HUDEP-2 (cell line): ENCODE measurements around the gene NTM.

ENCODE experiments used
- DNase-seq, 76 experiments: peaks; one replicate each; lab custom pipeline; 2025; ENCODE audit not compliant: unreplicated experiment in 76 of 76; lab: John Stamatoyannopoulos, UW

NTM gene

DNA sequence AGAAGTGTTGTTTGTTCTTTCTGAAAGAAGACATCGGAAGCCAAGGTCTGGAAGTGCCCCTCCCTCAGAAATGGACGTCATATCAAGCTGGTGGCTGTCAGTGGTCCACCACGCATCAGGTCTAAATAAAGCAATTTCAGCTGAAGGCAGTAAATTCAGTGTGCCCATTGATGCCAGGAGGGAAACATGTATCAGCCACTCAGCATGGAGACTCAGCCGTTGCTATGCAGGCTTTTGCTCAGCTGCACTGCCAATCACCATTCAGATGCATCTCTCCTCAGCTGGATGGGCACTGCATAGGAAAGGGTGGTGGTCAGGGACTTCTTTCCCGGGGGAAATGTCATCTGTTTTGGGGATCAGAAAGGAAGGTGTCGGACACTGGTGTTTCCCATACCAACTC, 878.2 kb downstream of the NTM start:
- no peak for DNase-seq

DNA sequence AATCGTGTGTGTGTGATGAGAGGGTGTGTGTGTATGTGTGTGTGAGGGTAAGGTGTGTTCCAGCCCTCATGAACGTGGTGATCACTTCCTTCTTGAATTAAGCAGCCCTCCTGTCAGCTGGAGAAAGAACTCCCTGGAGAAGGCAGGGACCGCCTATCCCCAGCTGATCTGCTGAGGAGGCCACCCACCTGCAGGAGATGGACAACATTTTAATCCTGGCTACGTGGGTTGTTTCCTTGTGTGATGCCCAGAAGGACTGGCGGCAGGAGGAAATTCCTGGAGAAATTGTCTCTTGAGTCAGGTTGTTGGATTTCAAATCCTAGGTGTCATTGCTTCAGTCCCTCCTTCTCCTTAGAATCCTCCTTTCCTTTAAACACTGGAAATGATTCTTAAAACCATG, 878.8 kb downstream of the NTM start:
- no peak for DNase-seq

DNA sequence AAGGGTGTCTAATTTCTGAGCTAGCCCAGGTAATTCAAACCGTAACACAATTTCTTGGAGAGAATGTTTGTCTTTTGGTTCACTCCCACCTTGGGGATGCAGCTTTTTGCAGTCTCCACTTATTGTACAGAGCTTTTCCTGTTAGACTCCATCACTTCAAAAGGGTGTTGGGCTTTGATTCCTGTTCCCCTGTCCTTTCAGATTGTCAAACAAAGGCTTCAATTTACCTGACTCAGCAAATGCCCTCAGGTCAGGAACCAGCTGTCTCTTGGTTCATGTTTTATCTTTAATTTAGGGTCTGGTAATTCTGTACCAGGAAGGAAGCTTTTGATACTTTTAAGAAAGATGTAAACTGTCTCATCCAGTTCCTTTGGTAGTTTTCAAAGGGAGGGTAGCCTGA, 880.6 kb downstream of the NTM start:
- no peak for DNase-seq

DNA sequence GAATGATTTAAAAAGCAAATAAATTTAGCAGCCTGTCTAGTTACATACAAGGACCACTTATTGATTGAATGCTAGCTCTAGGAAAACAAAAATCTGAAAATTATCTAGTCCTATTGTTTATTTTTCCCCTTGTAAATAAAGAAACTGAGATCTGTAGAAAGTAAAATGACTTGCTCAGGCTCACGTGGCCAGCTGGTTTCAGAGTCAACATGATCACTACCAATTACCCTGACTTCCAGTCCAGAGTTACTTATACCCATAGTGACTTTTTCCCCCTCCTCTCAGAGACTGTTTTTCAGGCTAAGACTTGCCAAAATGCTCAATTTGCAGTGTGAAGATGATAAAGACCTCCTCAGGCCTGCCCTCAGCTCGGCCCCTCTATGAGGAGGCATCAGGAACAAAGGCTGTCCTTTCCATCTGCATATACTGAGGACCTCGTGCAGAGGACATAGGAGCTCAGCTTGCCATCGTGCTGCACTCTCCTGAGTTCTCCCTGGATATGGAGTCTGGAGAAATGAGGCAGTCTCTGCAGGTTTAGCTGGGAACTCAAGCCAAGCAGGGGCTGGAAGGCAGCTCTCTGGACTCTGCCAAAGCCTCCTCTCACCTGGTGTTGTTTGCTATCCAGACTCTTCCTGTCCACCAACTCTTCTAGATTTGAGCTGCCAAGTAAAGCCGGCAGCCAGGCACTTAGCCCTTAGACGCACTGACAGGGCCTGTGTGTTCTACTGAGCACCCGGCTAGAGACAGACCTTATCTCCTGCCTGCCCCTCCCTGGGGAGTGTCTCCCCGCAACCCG, 883.3 kb downstream of the NTM start:
- DNase-seq = no peak

DNA sequence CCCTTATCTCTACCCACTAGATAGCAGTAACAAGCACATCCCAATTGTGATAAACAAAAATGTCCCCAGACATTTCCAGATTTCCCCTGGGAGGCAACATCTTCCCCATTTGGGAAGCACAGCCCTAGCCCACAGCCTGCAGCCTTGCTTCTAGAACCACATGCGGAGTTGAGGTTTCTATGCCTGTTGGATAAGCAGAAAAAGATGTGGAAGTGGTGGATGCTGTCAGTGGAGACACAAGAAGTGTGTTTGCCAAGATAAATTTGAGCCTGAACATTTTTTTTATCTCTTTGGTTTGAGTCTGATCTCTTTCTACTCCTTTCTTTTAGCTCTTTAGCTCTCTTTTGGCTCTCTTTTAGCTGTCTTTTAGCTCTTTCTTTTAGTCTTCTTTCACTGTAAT, 884.5 kb downstream of the NTM start:
- DNase-seq = no peak

DNA sequence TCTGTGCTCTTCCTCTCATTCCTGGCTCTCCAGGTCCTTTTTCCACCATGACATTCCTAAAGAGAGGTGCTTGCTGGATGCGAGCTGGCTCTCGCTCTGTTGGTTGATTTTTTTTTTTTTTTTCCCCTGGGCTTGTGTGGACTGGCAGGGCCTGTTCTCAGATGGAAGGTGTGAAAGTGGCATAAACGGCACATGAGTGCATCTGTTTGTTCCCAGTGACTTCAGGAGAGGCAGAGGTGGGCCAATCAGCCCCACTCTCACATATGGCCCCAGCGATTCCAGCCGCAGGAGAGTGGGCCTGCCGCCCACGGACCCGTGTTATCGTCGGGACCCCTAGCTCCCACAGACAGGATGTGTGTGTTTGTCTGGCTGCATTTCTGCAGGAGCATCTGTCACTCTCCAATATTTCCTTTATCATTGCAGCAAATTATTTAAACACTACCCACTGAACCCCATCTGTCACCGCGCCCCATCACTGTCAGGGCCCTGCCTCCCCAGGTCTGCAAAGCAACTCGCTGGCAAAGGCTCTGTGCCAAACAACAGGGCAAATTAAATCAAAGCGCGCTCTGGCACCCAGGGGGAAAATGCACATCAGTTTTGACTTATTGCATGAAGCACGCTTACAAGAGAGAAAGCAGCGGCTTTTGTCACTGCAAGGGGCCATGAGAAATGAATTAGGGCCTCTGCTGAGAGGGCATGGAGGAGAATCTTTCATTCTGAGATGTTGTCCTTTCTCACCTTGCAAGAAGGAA, 886.3 kb downstream of the NTM start:
- no peak for DNase-seq

DNA sequence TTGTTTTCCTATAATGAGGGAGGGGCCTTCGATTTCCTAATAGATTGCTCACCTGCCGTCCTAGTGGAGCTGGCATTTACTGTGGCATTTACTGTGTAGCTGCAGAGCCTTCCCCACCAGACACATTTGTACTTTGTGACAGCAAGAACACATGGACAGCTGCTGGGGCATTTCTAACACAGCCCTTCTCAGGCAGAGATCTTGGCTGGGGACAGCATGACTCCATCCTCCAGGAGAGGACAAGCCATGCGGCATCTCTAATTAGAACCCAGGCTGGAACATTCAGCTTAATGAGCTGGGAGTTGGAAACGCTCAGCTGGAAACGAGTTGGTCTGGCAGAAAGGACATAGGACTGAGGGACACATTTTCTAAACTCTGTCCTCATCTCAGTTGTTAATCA, 887.5 kb downstream of the NTM start:
- no peak for DNase-seq

DNA sequence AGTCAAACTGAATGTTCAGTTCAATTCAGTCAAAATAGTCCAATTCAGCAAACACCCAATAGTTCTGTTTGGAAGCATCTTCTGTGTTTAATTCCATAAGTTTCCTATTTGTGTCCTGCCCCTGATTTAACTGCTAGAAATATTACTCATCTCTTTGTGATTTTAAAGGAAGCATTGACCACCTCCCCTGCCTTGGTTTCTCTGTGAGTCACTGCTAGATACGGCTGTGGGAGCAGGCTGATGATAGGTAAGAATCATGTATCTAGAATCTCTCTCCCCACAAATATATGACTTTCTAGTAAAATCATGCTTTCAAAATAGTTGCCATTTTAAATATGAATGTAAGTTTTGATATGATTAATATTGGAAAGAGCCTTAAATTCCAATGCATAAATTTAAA, 888.5 kb downstream of the NTM start:
- no peak for DNase-seq

DNA sequence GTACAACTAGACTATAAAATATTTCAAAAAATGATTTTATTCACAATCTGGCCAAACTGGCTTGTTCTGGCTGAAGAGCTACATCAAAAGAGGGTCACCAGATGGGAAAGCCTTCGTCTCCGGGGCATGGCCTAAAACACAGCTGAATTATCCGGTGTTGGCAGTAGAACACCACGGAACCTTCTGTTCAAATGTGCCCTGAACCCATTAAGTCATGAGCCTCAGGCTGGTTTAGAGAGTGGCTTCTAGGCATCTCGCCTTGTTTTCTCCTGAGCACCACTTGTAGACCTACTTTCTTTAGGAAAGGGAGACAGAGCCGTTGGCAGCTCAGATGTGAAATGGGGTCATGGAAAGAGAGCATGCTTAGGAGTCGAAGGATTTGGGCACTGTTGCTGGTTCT, 890.2 kb downstream of the NTM start:
- DNase-seq = no peak

DNA sequence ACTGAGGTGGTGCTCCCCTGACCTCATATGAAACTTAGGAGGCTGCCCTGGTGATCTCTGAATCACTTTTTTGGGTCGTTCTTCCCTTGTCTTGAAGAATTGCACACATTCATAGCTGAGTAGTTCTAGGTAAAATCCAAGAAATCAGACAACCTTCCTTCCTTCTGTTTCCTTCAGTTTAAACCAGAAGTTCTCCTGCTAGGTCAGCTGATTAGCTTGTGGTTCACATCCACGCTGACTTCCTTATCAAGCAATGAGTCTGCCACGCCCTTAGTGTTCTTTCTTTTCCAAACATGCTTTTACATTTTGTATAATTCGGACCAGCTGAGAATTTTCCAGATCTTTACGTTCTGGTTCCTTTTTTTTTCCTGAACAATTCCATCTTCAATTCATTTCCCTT, 892.8 kb downstream of the NTM start:
- DNase-seq = no peak

DNA sequence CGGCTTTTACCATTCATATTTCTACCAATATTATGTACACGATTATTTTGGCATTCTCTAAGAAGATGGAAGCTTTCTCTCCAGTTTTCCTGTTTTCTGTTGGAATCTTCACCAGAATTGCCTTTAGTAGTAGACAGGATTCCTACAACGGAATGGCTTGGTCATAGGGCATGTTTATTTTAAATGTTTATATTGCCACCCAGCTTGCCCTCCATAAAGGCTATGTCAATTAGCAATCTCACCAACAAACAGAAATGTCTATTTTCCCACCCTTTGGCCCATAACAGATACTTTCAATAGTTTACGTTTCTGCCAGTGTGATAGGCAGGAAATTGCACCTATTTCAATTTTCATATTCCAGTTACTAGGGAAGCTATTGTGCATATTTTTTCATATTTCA, 893.5 kb downstream of the NTM start:
- DNase-seq = no peak

DNA sequence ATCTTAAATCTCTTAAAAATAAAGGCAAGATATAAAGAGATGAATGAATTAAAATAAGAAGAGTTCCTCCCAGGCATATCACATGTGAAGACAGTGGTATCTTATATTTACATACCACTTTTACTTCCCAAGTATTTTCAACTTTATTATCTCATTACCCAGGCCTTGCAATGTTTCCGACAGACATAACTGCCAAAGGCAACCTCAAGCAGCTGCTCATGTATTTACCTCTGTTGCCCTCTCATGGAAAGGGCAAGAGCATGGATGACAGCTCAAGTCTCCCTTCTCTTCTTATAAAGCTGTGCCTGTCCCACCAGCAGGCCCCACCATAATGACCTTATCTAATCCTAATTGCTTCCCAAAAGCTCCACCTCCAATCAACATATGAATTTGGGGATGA, 894.2 kb downstream of the NTM start:
- DNase-seq = no peak

DNA sequence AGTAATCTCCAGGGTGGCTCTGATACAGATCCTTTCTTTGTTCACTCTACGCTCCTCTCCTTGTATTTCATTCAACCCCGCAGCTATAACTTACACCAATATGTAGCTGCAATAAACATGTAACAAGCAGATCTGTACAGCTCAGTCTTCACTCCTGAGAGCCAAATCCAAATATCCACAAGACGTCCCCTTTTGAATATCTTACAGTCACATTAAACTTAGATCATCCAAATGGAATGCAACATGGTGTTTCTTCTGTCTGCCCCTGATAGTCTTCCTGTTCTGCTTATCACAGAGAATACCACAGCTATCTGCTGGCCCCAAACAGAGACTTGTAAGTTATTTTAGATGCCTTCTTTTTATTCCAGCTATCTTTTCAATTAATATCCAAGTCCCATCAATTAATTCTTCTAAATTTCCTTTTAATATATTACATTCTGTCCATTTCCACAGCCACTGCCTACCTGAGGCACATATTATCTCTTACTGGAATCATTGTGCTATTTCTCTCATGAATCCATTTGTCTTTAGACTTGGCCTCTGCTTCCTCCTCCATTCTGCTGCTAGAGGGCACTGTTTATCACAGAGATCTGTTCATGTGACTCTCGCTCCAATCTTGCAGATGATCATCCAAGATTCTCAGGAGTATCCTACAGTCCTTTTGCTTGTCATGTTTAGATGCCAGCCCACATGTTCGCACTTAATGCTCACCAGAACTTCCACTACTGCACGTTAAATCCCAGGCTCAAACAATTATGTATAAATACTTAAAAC, 908.6 kb downstream of the NTM start:
- no peak for DNase-seq

DNA sequence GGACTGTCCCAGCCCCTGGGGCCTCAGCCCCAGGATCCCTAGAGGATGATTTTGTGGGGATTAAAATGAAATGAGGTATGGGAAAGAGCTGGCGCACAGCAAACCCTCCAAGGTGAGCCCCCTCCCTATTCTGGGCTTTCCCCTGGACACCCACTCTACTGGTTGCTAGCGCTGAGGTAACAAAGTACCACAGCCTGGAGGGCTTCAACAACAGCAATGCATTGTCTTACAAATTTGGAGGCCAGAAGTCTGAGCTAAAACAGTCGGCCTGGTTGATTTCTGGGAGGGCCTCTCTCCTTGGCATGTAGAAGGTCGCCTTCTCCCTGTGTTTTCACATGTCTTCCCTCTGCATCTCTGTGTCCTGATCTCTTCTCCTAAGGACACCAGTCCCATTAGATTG, 913.6 kb downstream of the NTM start:
- DNase-seq = no peak

DNA sequence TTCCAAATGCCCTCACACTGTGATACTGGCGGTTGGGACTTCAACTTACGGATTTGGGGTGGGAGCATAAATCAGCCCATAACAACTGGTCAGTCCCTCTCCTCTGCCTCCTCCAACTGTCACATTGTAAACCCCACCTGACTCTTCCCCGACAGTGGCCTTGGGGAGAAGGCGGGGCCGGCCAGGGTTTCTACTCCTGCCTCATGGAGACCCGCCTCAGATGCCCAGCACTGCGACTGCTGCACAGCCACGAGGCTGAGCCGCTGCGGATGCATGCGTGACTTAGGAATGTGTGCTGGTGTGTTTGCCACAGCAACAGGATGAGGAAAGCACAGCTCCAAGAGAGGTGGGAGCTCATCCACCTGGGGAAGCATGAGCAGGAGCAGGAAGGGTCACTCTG, 914.2 kb downstream of the NTM start:
- DNase-seq = no peak

DNA sequence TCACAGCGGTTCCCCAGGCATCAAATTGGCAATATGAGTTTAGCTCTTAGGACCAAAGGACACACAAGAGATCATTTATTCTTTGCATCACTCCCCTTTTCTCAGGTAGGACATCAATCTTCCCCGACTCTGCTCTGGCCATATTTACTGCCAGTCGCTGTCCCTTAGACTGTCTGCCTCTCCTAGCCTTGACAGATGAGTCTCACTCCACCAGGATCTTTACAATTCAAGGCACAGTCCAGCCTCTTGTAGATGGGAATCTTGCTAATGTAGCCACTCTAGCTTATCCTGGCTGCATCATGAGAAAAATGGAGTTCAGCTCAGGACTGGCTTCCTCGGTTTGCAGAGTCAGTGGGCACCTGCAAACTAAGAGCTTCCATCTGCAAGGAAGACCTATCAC, 915.2 kb downstream of the NTM start:
- no peak for DNase-seq

DNA sequence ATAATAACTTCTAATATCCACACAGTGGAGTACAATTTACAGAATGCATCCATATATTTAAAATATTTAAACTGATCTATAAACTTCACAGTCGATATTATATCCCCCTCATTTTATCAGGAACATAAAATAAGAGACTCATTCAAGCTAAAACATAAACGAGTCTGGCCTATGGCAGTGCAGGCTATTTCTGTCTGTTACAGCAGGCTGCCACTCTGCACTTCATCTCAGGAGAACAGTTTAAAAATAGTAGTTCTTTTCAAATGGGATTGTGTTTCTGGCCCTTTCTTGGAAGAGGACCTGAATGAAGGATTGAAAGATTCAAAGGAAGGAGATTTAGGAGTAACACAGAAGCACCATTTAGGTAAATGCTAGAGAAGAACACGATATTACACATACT, 915.7 kb downstream of the NTM start:
- DNase-seq = no peak

DNA sequence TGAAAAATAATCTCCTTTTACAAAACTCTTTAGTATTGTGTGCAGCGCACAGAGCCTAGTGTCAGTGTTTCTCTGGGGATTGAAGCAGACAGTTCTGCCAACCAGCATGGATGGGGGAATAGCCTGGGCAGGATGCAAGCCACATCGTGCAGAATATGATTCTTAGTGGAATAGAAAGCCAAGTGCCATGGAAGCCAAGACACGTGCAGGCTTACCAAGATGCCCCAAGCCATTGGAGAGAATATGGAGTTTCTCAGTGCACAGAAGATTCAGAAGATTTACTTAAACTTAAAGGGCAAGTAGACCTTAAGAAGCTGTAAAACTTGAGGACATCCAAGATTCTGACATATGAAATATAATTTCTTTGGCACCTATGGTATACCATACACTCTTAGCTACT, 917.6 kb downstream of the NTM start:
- no peak for DNase-seq

DNA sequence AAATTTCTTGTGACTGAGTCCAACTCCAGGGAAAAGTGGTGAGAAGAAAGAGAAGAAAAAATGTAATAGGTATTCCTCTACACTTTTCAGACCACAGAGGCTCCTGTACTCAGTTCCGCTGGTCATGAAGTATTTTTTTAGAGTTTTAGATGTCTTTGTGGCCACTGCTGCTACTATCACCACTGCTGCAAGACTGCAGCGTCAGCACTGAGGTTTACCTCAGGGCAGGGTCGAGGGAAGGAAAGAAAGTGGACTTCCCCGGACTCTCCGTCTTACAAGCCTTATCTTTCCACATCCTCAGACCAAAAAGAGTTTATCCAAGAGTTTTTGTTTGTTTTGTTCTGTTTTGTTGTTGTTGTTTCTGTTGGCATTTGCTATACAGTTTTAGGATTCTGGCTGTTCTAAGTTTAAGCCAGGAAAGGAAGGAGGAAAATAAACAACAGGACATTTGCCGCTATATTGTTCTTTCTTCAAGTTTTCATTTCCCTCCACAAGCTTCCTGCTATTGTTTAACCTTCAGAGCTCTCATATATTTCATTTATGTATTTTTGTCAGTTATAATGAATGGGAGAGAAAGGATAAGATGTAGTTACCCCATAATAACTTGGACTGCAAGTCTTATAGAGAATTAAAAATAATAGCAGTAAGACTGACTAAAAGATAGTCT, 919.3 kb downstream of the NTM start:
- no peak for DNase-seq

DNA sequence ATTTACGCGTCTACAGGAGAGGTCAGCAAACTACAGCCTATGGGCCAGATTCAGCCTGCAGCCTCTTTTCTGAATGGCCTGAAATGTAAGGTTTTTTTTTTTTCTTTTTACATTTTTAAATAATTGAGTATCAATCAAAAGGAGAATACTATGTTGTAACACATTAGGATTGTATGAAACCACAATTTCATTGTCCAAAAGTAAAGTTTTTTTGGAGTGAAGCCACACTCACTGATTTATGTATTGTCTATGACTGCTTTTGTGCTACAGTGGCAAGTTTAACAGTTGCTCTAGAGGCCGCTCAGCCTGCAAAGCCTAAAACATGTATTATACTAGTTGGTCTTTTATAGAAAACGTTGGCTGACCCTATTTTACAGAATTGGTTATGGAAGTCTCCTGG, 923.2 kb downstream of the NTM start:
- no peak for DNase-seq

DNA sequence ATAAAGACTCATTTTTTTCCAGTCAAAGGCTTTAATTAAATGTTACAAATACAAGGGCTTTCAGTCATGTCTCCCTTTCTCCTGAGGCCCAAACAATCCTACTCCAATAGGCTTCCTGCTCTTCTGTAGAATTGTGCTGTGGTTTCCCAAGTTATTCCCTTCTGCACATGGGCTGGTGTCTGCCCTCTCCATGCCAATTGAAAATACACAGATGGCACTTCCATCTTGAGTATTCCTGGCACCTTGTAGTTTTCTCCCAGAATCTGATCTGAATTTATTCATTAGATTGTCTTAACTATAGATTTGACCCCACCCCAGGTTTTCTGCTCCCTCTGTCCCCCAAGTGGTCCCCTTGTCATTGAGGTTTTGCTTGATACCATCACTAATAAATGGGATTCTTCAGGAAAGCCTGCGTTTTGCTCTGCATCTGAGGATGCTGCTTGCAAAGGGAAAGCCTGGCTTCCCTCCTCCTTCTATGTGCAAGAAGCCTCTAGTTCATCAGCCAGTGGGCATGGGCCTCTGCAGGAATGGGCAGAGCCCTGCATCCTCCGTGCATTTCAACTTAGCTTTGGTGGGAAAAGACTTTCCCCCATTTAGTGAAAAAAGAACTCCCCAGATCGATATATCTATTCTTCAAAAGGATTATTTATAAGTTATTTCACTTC, 926.7 kb downstream of the NTM start:
- no peak for DNase-seq
